Mucosa of stomach (tissue), 1 donor: ENCODE measurements around the gene NCAN.

Experiments
- H3K27me3 ChIP-seq: one replicate; pipeline ENCODE4 v1.7.0; 2013; ENCODE audit warnings: mild to moderate bottlenecking, low read length; ENCODE audit not compliant: control insufficient read depth, insufficient read depth
- H3K36me3 ChIP-seq: one replicate; pipeline ENCODE4 v1.7.0; 2013; ENCODE audit warnings: low read length; ENCODE audit not compliant: control insufficient read depth, insufficient read depth
- H3K4me1 ChIP-seq: one replicate; pipeline ENCODE4 v1.7.0; 2013; ENCODE audit warnings: mild to moderate bottlenecking, low read length; ENCODE audit not compliant: control insufficient read depth, insufficient read depth
- H3K4me3 ChIP-seq: one replicate; pipeline ENCODE4 v1.7.0; 2013; ENCODE audit warnings: low read length
- H3K9ac ChIP-seq: one replicate; pipeline ENCODE4 v1.7.0; 2013; ENCODE audit warnings: mild to moderate bottlenecking, low read length, moderate library complexity
- H3K9me3 ChIP-seq: one replicate; pipeline ENCODE4 v1.7.0; 2013; ENCODE audit warnings: mild to moderate bottlenecking, low read length, moderate library complexity; ENCODE audit not compliant: control insufficient read depth
- donor health status: Pancreatic carcinoma.

Gene NCAN

GRCh38 chr19:19258589-19259338 lies 47.0 kb downstream of the NCAN start:
- Histone ChIP-seq H3K27me3 (peaks cover 60% of the 10 kb centered on the region), H3K4me3 (no peak overlapping the region), H3K9ac (no peak overlapping the region), H3K4me1 (no peaks in the 10 kb centered on the region), H3K9me3 (no peaks in the 10 kb centered on the region), H3K36me3 (no peaks in the 10 kb centered on the region)

- Histone ChIP-seq H3K9me3 (no peaks in the 10 kb centered on the region), H3K9ac (no peak overlapping the region), H3K36me3 (no peaks in the 10 kb centered on the region), H3K4me3 (no peak overlapping the region), H3K4me1 (no peaks in the 10 kb centered on the region), H3K27me3 (peaks cover 61% of the 10 kb centered on the region)
These were observed 48.0 kb downstream of the NCAN start for GRCh38 chr19:19259741-19260140.

GRCh38 chr19:19260417-19261214 lies 48.9 kb downstream of the NCAN start:
- Histone ChIP-seq H3K4me3 (no peak overlapping the region), H3K36me3 (no peaks in the 10 kb centered on the region), H3K9me3 (no peaks in the 10 kb centered on the region), H3K9ac (no peak overlapping the region), H3K4me1 (no peaks in the 10 kb centered on the region), H3K27me3 (peaks cover 57% of the 10 kb centered on the region)

- Histone ChIP-seq H3K9ac (no peak overlapping the region), H3K36me3 (no peaks in the 10 kb centered on the region), H3K4me1 (no peaks in the 10 kb centered on the region), H3K9me3 (no peaks in the 10 kb centered on the region), H3K27me3 (peaks cover 48% of the 10 kb centered on the region), H3K4me3 (no peak overlapping the region)
These were observed 49.8 kb downstream of the NCAN start for GRCh38 chr19:19261350-19262189.

GRCh38 chr19:19262190-19263057 lies 50.7 kb downstream of the NCAN start:
- no peak overlapping the region for H3K9ac ChIP-seq
- H3K4me1 ChIP-seq, result no peaks in the 10 kb centered on the region

GRCh38 chr19:19263886-19264487 lies 52.2 kb downstream of the NCAN start:
- H3K4me1 ChIP-seq, result no peaks in the 10 kb centered on the region
- no peaks in the 10 kb centered on the region for H3K36me3 ChIP-seq
- H3K27me3 ChIP-seq, result peaks cover 37% of the 10 kb centered on the region
- no peak overlapping the region for H3K4me3 ChIP-seq
- no peaks in the 10 kb centered on the region for H3K9me3 ChIP-seq
- H3K9ac ChIP-seq, result no peak overlapping the region

More at GRCh38 chr19:19262190-19263057, 50.7 kb downstream of the NCAN start:
- Histone ChIP-seq H3K4me3 (no peak overlapping the region), H3K9me3 (no peaks in the 10 kb centered on the region), H3K36me3 (no peaks in the 10 kb centered on the region), H3K27me3 (peaks cover 39% of the 10 kb centered on the region)

GRCh38 chr19:19267305-19267704 lies 55.5 kb downstream of the NCAN start:
- Histone ChIP-seq H3K9ac (no peak overlapping the region), H3K4me3 (no peak overlapping the region), H3K27me3 (peaks cover 14% of the 10 kb centered on the region), H3K9me3 (no peaks in the 10 kb centered on the region), H3K36me3 (no peaks in the 10 kb centered on the region), H3K4me1 (peaks cover 15% of the 10 kb centered on the region)

GRCh38 chr19:19268453-19269385 lies 57.0 kb downstream of the NCAN start:
- H3K36me3 ChIP-seq, result no peaks in the 10 kb centered on the region
- peaks cover 5% of the 10 kb centered on the region for H3K27me3 ChIP-seq
- H3K4me1 ChIP-seq, result peaks cover 18% of the 10 kb centered on the region
- H3K4me3 ChIP-seq, result no peak overlapping the region
- no peaks in the 10 kb centered on the region for H3K9me3 ChIP-seq
- H3K9ac ChIP-seq, result no peak overlapping the region

GRCh38 chr19:19269952-19270694 lies 58.4 kb downstream of the NCAN start:
- H3K27me3 ChIP-seq, result peaks cover 3% of the 10 kb centered on the region
- H3K4me3 ChIP-seq, result no peak overlapping the region
- H3K4me1 ChIP-seq, result peaks cover 29% of the 10 kb centered on the region
- no peak overlapping the region for H3K9ac ChIP-seq
- H3K9me3 ChIP-seq, result no peaks in the 10 kb centered on the region
- no peaks in the 10 kb centered on the region for H3K36me3 ChIP-seq
